ENCODE data around the gene ZNF416. TPM values are rescaled to one million over a fixed set of nuclear protein-coding genes. Genes with fewer than 3 reads are reported as not detected.

ZNF416 gene
- total RNA-seq, 1 donor from 2014 or later = 9.1 TPM

GRCh38 chr19:57570707-57571106 is 8.0 kb downstream of the ZNF416 start:
- DNase-seq (ENCODE audit: extremely low spot score, unreplicated experiment) = no peak
- Mint-ChIP-seq H3K36me3 (peaks cover 50% of the 10 kb centered on the region), H3K4me1 (ENCODE audit: unreplicated experiment) (no peaks in the 10 kb centered on the region), H3K9me3 (peaks cover 21% of the 10 kb centered on the region), H3K27ac (no peak overlapping the region), H3K27me3 (no peaks in the 10 kb centered on the region), H3K4me3 (no peak overlapping the region)
- TF ChIP-seq CTCF (conservative IDR thresholded peaks at IDR 0.05) = no peak

GRCh38 chr19:57566396-57567265 is 12.1 kb downstream of the ZNF416 start:
- Mint-ChIP-seq H3K27ac (no peak overlapping the region), H3K9me3 (peaks cover 33% of the 10 kb centered on the region), H3K36me3 (peaks cover 11% of the 10 kb centered on the region), H3K4me3 (no peak overlapping the region), H3K4me1 (ENCODE audit: unreplicated experiment) (no peaks in the 10 kb centered on the region), H3K27me3 (no peaks in the 10 kb centered on the region)
- TF ChIP-seq CTCF (conservative IDR thresholded peaks at IDR 0.05) = no peak
- DNase-seq (ENCODE audit: extremely low spot score, unreplicated experiment) = no peak

GRCh38 chr19:57563547-57563946 is 15.2 kb downstream of the ZNF416 start:
- H3K4me3 Mint-ChIP-seq = no peak overlapping the region
- H3K27ac Mint-ChIP-seq = no peak overlapping the region
- H3K4me1 Mint-ChIP-seq (ENCODE audit: unreplicated experiment) = peaks cover 10% of the 10 kb centered on the region
- no peak for DNase-seq (ENCODE audit: extremely low spot score, unreplicated experiment)
- no peak for TF ChIP-seq CTCF (conservative IDR thresholded peaks at IDR 0.05)
- H3K36me3 Mint-ChIP-seq = peaks cover 9% of the 10 kb centered on the region
- H3K27me3 Mint-ChIP-seq = no peaks in the 10 kb centered on the region
- peaks cover 44% of the 10 kb centered on the region for H3K9me3 Mint-ChIP-seq

GRCh38 chr19:57560049-57560491 is 18.6 kb downstream of the ZNF416 start:
- Mint-ChIP-seq H3K4me1 (ENCODE audit: unreplicated experiment) (peaks cover 21% of the 10 kb centered on the region), H3K27ac (peak overlapping the region; percentile 87), H3K4me3 (peak overlapping the region; percentile 99), H3K9me3 (peaks cover 33% of the 10 kb centered on the region), H3K36me3 (peaks cover 32% of the 10 kb centered on the region), H3K27me3 (no peaks in the 10 kb centered on the region)
- DNase-seq (ENCODE audit: extremely low spot score, unreplicated experiment) = no peak
- no peak for TF ChIP-seq CTCF (conservative IDR thresholded peaks at IDR 0.05)

GRCh38 chr19:57559404-57560025 is 19.2 kb downstream of the ZNF416 start, which contains the start of gene ZNF550:
Gene ZNF550 (minus strand): TSS chr19:57559863. CDS start chr19:57559682, 181 bp downstream.
- Mint-ChIP-seq H3K27ac (peak within 1 kb of the TSS; percentile 87), H3K4me1 (ENCODE audit: unreplicated experiment) (peaks cover 21% of the 10 kb centered on the region), H3K36me3 (peaks cover 37% of the 10 kb centered on the region), H3K4me3 (peak within 1 kb of the TSS; percentile 99), H3K9me3 (peaks cover 33% of the 10 kb centered on the region), H3K27me3 (no peaks in the 10 kb centered on the region)
- TF ChIP-seq CTCF (conservative IDR thresholded peaks at IDR 0.05) = no peak
- peak; percentile 88 for DNase-seq (ENCODE audit: extremely low spot score, unreplicated experiment)

Measured in type B pancreatic cell (in vitro differentiated cells).